Duodenal mucosa (tissue), 2 donors: ENCODE results near the gene CD247.
A peak's percentile ranks its signal among the peaks of the same experiment; 100 is the strongest.

ENCODE experiments used
- H3K27ac ChIP-seq: one replicate; pipeline ENCODE4 v1.7.0; 2013; ENCODE audit warnings: low read depth, low read length
- H3K27me3 ChIP-seq, 2 donors: one replicate each; pipeline ENCODE4 v1.7.0; 2013; ENCODE audit warnings: low read length in 2 of 2, control low read depth in 1 of 2; ENCODE audit not compliant: insufficient read depth in 2 of 2, control insufficient read depth in 1 of 2
- H3K36me3 ChIP-seq, 2 donors: one replicate each; pipeline ENCODE4 v1.7.0; 2013; ENCODE audit warnings: low read length in 2 of 2, control low read depth in 1 of 2; ENCODE audit not compliant: insufficient read depth in 2 of 2, control insufficient read depth in 1 of 2
- H3K4me1 ChIP-seq, 2 donors: one replicate each; pipeline ENCODE4 v1.7.0; 2013; ENCODE audit warnings: low read length in 2 of 2, control low read depth in 1 of 2; ENCODE audit not compliant: insufficient read depth in 2 of 2, control insufficient read depth in 1 of 2
- H3K4me3 ChIP-seq, 2 donors: one replicate each; pipeline ENCODE4 v1.7.0; 2013; ENCODE audit warnings: low read length in 2 of 2, low read depth in 1 of 2
- H3K9ac ChIP-seq, 2 donors: one replicate each; pipeline ENCODE4 v1.7.0; 2013; ENCODE audit warnings: low read length in 2 of 2, low read depth in 1 of 2
- H3K9me3 ChIP-seq, 2 donors: one replicate each; pipeline ENCODE4 v1.7.0; 2013; ENCODE audit warnings: low read length in 2 of 2, control low read depth in 1 of 2; ENCODE audit not compliant: control insufficient read depth in 1 of 2

CD247 gene

GRCh38 chr1:167454304-167454893 lies 63.9 kb downstream of the CD247 start:
- H3K9ac ChIP-seq = peak overlapping the region; percentile 66 to 70
- no peak overlapping the region for H3K27ac ChIP-seq
- peak overlapping the region; percentile 74 to 84 for H3K4me3 ChIP-seq
- no peaks in the 10 kb centered on the region for H3K36me3 ChIP-seq
- H3K9me3 ChIP-seq = no peaks in the 10 kb centered on the region
- H3K4me1 ChIP-seq = peaks cover 0 to 4% of the 10 kb centered on the region in 2 donors
- peaks cover 0 to 3% of the 10 kb centered on the region in 2 donors for H3K27me3 ChIP-seq

DNA sequence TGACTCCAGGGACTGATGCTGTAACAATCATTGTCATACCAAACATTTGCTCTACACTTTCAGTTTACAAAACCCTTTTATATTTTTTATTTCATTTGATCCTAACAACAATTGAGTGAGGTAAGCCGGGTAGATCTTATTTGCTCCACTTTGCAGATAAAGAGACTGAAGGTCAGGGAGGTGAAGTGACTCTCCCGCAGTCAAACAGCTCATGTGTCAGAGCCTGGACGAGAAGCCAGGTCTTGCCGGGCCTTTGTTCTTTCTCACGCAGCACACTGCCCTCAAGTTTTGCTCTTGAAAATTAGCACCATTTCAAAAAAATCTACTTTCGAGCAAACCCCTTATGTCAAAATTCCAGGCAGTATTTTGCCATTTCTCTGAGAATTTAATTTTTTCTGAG lies 65.2 kb downstream of the CD247 start:
- H3K27me3 ChIP-seq = peaks cover 0 to 3% of the 10 kb centered on the region in 2 donors
- H3K9ac ChIP-seq = no peak overlapping the region
- H3K4me1 ChIP-seq = peaks cover 0 to 4% of the 10 kb centered on the region in 2 donors
- H3K36me3 ChIP-seq = no peaks in the 10 kb centered on the region
- no peaks in the 10 kb centered on the region for H3K9me3 ChIP-seq
- no peak overlapping the region for H3K27ac ChIP-seq
- H3K4me3 ChIP-seq = no peak overlapping the region

DNA sequence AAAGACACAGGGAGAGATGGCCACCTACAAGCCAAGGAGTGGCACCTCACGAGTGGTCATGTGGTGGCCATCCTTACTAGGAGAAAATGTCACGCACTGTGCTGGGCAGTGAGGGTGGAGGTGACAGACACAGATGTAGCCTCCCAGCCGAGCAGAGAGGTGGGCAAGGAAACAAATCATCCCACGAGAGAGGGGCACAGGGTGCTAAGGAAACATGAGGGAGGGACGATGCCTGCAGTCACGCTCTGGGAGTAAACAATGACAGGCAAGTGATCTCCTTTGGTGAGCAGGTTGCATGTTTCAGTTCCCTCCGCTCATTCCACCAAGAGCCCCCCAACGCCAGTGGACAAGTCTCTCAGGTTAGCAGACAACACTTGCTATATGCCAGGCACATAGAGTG lies 65.8 kb downstream of the CD247 start:
- H3K4me1 ChIP-seq = peaks cover 3 to 4% of the 10 kb centered on the region in 2 donors
- peaks cover 0 to 3% of the 10 kb centered on the region in 2 donors for H3K27me3 ChIP-seq
- no peak overlapping the region for H3K9ac ChIP-seq
- H3K4me3 ChIP-seq = no peak overlapping the region
- no peaks in the 10 kb centered on the region for H3K36me3 ChIP-seq
- H3K27ac ChIP-seq = no peak overlapping the region
- H3K9me3 ChIP-seq = no peaks in the 10 kb centered on the region

- H3K9me3 ChIP-seq = no peaks in the 10 kb centered on the region
- H3K4me3 ChIP-seq = no peak overlapping the region
- H3K36me3 ChIP-seq = no peaks in the 10 kb centered on the region
- H3K4me1 ChIP-seq = peaks cover 4 to 9% of the 10 kb centered on the region in 2 donors
- H3K9ac ChIP-seq = no peak overlapping the region
- peaks cover 0 to 3% of the 10 kb centered on the region in 2 donors for H3K27me3 ChIP-seq
- no peak overlapping the region for H3K27ac ChIP-seq
Measured at GRCh38 chr1:167450843-167451242, 67.5 kb downstream of the CD247 start.

DNA sequence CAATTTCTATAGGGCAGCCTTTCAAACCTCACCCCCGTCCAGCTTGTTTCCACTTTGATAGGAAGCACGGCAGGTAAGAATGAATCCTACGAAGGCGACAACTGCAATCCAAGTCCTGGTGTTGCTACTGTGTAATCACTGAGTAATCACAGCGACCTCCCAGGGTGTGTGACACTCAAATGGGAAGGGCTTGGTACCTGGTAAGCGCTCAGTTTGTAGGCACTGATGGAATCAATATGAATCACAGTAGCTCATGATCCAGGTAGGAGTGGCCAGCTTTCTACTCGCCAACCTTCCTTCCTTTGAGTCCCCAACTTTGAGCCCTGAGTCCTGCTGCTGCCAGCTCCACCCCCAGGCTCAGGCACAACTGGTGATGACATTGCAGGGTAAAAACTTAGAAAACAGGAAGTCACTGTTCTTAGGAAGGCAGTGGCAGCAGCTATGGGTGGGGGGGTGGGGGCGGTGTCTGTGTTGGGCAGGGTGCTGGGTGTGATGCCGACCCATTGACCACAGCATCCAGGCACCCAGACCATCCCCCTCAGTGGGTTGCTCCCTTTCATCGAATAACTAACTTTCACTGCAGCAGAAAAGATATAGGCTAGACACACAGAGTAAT lies 70.7 kb downstream of the CD247 start:
- Histone ChIP-seq H3K9me3 (no peaks in the 10 kb centered on the region), H3K27ac (no peak overlapping the region), H3K27me3 (peaks cover 0 to 3% of the 10 kb centered on the region in 2 donors), H3K36me3 (no peaks in the 10 kb centered on the region), H3K4me3 (peak overlapping the region in 1 of 2 donors; percentile 41), H3K4me1 (peaks cover 0 to 10% of the 10 kb centered on the region in 2 donors), H3K9ac (peak overlapping the region in 1 of 2 donors; percentile 13)

GRCh38 chr1:167446966-167447365 lies 71.4 kb downstream of the CD247 start:
- H3K4me1 ChIP-seq = peaks cover under 1 to 15% of the 10 kb centered on the region in 2 donors
- H3K36me3 ChIP-seq = no peaks in the 10 kb centered on the region
- H3K9me3 ChIP-seq = no peaks in the 10 kb centered on the region
- H3K4me3 ChIP-seq = peak overlapping the region in 1 of 2 donors; percentile 41
- no peaks in the 10 kb centered on the region for H3K27me3 ChIP-seq
- peak overlapping the region in 1 of 2 donors; percentile 13 for H3K9ac ChIP-seq
- H3K27ac ChIP-seq = no peak overlapping the region

DNA sequence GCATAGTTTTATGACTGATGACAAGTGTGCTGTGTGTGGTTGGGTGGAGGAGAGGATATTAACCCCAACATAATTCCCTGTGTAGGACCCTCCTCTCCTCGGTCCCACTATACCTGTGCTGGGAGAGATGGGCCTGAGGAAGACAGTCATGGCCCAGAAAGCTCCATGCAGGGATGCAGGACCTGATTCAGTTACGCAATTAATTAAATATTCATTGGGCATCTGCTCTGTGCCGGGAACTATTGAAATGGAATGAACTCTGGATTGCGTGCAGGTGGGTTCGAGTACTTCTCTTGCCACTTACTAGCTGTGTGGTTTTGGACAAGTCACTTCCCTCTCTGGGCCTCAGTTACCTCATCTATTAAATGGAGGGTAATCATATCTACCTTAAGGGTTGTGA lies 74.6 kb downstream of the CD247 start:
- H3K27ac ChIP-seq = no peak overlapping the region
- no peak overlapping the region for H3K9ac ChIP-seq
- H3K4me1 ChIP-seq = peaks cover 16 to 26% of the 10 kb centered on the region in 2 donors
- no peak overlapping the region for H3K4me3 ChIP-seq
- no peaks in the 10 kb centered on the region for H3K36me3 ChIP-seq
- H3K27me3 ChIP-seq = peaks cover 3 to 4% of the 10 kb centered on the region in 2 donors
- H3K9me3 ChIP-seq = no peaks in the 10 kb centered on the region

DNA sequence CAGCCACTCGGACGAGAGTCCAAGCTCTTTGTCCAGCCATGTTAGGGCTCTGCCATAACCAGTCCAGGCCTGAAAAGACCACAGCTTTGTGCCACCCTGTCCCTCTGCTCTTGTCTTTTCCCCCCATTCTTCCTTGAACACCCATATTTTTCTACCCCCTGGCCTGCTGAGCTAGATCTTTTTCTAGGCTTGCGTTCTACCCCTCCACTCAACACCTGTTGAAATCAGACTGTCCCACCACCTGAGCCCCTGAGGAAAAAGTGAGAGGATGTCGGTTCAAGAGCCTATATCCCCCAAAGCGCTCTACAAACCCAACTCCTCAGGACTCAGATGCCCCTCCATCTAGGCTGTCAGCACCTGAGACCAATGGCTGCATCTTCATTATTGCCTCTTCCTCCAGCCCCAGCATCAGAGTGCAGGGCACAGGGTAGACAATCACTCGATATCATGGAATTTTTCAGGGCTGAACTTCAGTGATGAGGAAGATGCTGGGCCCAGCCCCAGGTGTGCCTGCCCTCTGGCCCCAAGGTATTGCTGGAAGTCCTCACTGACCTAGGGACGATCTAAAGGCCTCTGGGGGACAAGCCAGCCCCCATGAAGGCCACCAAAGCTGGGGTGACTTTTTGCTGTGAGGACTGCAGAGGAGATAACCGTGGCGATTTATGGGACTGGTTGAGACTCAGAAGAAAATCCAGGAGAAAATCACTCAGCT lies 75.3 kb downstream of the CD247 start:
- no peaks in the 10 kb centered on the region for H3K9me3 ChIP-seq

DNA sequence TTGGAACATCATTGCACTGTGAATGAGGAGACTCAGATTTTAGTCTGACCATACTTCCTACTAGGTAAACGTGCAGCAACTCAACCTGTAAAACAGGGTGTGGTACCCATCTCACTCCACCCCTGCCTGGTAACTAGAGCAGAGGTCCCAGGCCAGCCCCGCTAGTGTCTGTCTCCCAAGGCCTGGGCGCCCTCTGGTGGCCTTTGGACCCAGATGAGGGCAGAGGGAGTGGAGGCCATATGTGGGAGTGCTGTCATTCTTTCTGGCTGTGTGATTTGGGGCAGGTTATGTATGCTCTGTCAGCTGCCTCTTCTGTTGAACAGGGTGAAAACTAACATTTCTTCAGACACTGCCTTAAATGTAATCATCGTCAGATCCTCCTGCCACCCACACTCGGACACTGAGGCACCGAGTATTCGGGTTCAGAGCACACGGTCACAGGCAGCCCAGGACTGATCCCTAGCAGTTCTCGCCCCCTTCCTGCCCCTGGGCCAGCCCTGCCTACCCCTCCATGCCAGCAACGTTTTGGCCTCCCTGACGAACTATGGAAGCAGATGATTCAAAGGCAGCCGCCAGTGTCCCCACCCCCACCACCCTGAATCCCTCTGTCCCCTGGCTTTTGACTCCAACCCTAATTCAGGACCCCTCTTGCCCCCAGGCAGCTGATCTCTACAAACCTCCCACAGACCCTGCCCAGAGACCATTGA lies 76.0 kb downstream of the CD247 start:
- H3K4me1 ChIP-seq = peaks cover 16 to 21% of the 10 kb centered on the region in 2 donors
- H3K9me3 ChIP-seq = no peaks in the 10 kb centered on the region
- no peak overlapping the region for H3K4me3 ChIP-seq
- no peak overlapping the region for H3K27ac ChIP-seq
- H3K36me3 ChIP-seq = no peaks in the 10 kb centered on the region
- H3K9ac ChIP-seq = peak overlapping the region in 1 of 2 donors; percentile 8
- peaks cover 4 to 9% of the 10 kb centered on the region in 2 donors for H3K27me3 ChIP-seq

More for the DNA sequence above, 75.3 kb downstream of the CD247 start:
- Histone ChIP-seq H3K9ac (peak overlapping the region in 1 of 2 donors; percentile 8), H3K27me3 (peaks cover 4 to 9% of the 10 kb centered on the region in 2 donors), H3K4me3 (no peak overlapping the region), H3K27ac (no peak overlapping the region), H3K36me3 (no peaks in the 10 kb centered on the region), H3K4me1 (peaks cover 16 to 26% of the 10 kb centered on the region in 2 donors)
